ENCODE results near the gene USP8. TPM values are rescaled to one million over a fixed set of nuclear protein-coding genes. Genes with fewer than 3 reads are reported as not detected.

Gene USP8
- total and polyA plus RNA-seq, 2 experiments from 2014 or later: 28.4 to 36.4 TPM

GRCh38 chr15:50546566-50546965, 122.4 kb downstream of the USP8 start, which contains the start of gene USP50:
Gene USP50, minus strand, starts transcription at chr15:50546666. Its CDS starts 141 bp downstream, at chr15:50546525.
- no peak for TF ChIP-seq CTCF (IDR thresholded peaks at IDR 0.05; ENCODE audit: low read depth, low read length)
- H3K36me3 ChIP-seq: no peaks in the 10 kb centered on the region
- no peak for DNase-seq (ENCODE audit: low read depth in 1 of 2, low spot score in 1 of 2)
- H3K9me3 ChIP-seq (ENCODE audit: low read depth): no peaks in the 10 kb centered on the region
- H3K4me1 ChIP-seq (ENCODE audit: low read depth): no peaks in the 10 kb centered on the region
- no peak within 1 kb of the TSS for H3K4me3 ChIP-seq
- no peaks in the 10 kb centered on the region for H3K27me3 ChIP-seq
- no peak within 1 kb of the TSS for H3K27ac ChIP-seq

- Histone ChIP-seq H3K36me3 (no peaks in the 10 kb centered on the region), H3K27me3 (no peaks in the 10 kb centered on the region), H3K4me1 (ENCODE audit: low read depth) (no peaks in the 10 kb centered on the region), H3K4me3 (no peak overlapping the region), H3K27ac (no peak overlapping the region), H3K9me3 (ENCODE audit: low read depth) (no peaks in the 10 kb centered on the region)
- no peak for TF ChIP-seq CTCF (IDR thresholded peaks at IDR 0.05; ENCODE audit: low read depth, low read length)
- DNase-seq (ENCODE audit: low read depth in 1 of 2, low spot score in 1 of 2): no peak
Observed at GRCh38 chr15:50549326-50549725, 125.1 kb downstream of the USP8 start.

GRCh38 chr15:50552238-50552637, 128.0 kb downstream of the USP8 start:
- no peaks in the 10 kb centered on the region for H3K27me3 ChIP-seq
- H3K4me3 ChIP-seq: no peak overlapping the region
- DNase-seq (ENCODE audit: low read depth in 1 of 2, low spot score in 1 of 2): no peak
- H3K9me3 ChIP-seq (ENCODE audit: low read depth): no peaks in the 10 kb centered on the region
- no peaks in the 10 kb centered on the region for H3K4me1 ChIP-seq (ENCODE audit: low read depth)
- H3K27ac ChIP-seq: no peak overlapping the region
- TF ChIP-seq CTCF (IDR thresholded peaks at IDR 0.05; ENCODE audit: low read depth, low read length): no peak
- H3K36me3 ChIP-seq: peaks cover under 1% of the 10 kb centered on the region

GRCh38 chr15:50556642-50557371, 132.6 kb downstream of the USP8 start:
- Histone ChIP-seq H3K27ac (no peak overlapping the region), H3K36me3 (peaks cover 32% of the 10 kb centered on the region), H3K9me3 (ENCODE audit: low read depth) (no peaks in the 10 kb centered on the region), H3K27me3 (no peaks in the 10 kb centered on the region), H3K4me1 (ENCODE audit: low read depth) (no peaks in the 10 kb centered on the region), H3K4me3 (no peak overlapping the region)
- no peak for TF ChIP-seq CTCF (IDR thresholded peaks at IDR 0.05; ENCODE audit: low read depth, low read length)
- no peak for DNase-seq (ENCODE audit: low read depth in 1 of 2, low spot score in 1 of 2)

GRCh38 chr15:50558012-50558411, 133.8 kb downstream of the USP8 start:
- Histone ChIP-seq H3K9me3 (ENCODE audit: low read depth) (no peaks in the 10 kb centered on the region), H3K4me1 (ENCODE audit: low read depth) (no peaks in the 10 kb centered on the region), H3K4me3 (no peak overlapping the region), H3K36me3 (peaks cover 36% of the 10 kb centered on the region), H3K27ac (no peak overlapping the region), H3K27me3 (no peaks in the 10 kb centered on the region)
- TF ChIP-seq CTCF (IDR thresholded peaks at IDR 0.05; ENCODE audit: low read depth, low read length): no peak
- no peak for DNase-seq (ENCODE audit: low read depth in 1 of 2, low spot score in 1 of 2)

Data from cardiac muscle cell (in vitro differentiated cells and primary cell).